GM19324 (cell line): ENCODE measurements around the gene LRMDA.

Experiments
- ATAC-seq: cut with Tn5 transposase; IDR thresholded peaks from one replicate; pipeline ENCODE4 v1.9.1; 2021; ENCODE audit warnings: mild to moderate bottlenecking, moderate library complexity; ENCODE audit not compliant: unreplicated experiment, low FRiP score

Gene LRMDA

GRCh38 chr10:75957314-75958120 lies 526.1 kb downstream of the LRMDA start:
- ATAC-seq = no peak

- ATAC-seq = no peak
These were observed 527.8 kb downstream of the LRMDA start for GRCh38 chr10:75959209-75959608.

- ATAC-seq = no peak
These were observed 528.5 kb downstream of the LRMDA start for GRCh38 chr10:75959912-75960311.

DNA sequence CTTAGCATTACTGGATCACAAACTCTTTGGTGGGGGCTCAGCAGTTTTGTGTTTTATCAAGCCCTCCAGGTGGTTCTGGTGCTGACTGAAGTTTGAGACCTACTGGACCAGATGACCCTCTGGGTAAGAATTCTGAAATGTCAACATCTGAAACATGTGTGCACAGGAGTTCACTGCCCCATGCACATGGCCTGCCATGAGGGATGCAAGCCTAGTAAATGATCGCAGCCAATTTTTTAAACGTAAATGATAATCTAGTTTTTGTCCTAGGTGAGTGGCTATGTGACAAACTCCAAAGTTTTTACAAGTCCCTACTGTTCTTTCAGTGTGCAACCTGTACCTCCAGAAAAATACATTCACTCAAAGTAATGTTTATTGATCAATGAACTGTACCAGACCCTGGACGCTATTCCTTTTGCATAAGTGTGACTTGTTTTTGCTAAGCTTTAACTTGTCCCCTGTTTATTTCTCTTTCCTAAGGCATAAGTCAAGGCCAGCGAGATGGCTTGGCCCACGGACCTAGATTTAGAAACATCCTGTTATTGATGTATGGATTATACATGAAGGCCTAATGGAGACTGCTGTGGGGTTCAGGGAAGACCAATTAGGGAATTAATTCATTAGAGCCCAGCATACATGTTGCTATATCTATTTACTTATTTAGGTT lies 531.1 kb downstream of the LRMDA start:
- no peak for ATAC-seq

GRCh38 chr10:75967491-75967890 lies 536.1 kb downstream of the LRMDA start:
- ATAC-seq = no peak

- no peak for ATAC-seq
These were observed 537.6 kb downstream of the LRMDA start for GRCh38 chr10:75969031-75969430.

- ATAC-seq = no peak
These were observed 540.2 kb downstream of the LRMDA start for GRCh38 chr10:75971402-75972211.

- ATAC-seq = no peak
These were observed 541.3 kb downstream of the LRMDA start for GRCh38 chr10:75972491-75973276.

DNA sequence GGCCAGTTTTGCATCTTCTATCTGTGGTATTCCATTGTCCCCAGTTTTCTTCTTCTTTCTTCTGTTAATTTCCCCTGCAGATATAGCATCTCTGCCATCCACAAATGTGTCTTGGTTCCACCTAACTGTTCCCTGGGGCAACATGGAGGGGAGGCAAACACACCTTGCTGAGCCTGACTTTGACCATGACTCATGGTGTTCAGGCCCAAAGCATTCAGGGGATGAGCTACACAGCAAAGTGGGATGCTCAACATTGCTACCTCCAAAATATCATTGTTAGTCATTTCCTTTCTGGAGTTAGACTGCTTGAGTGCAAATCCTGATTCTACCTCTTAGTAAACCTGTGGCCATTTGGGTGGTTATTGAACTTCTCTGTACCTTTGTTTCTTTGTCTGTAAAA lies 542.7 kb downstream of the LRMDA start:
- ATAC-seq = no peak

DNA sequence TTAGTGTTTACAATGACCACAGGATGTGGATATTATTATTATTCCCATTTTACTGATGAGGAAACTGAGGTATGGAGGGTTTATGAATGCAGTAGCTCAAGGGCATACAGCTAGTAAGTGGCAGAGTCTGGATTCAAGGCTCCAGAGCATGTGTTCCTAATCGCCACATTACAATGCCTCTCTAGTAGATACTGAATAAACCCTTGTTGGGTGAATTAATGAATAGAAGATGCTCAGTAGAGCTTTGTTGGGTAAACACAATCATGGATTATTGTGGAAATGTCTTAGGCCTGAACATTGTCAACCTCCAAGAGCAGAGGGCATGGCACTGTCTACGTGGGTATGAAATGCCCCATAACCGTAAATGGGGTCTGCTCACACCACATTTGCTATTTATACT lies 545.3 kb downstream of the LRMDA start:
- no peak for ATAC-seq

DNA sequence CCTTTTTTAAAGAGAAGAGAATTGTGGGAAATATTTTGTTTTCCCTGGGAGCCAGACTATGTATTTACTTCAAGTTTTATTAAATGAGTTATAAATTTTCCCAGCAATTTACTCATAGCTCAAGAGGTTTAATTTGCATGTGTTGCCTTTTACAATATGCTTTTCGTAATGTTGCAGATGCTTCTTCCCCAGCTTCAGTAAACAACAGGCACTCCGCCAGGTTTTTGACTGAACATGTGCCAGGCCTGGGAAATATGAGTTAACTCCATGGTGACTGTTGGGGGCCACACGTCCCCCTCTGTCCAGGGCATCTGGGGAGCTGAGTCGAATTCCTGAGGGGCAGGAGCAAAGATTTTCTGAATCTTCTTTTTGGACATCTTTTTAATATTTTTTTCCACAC lies 545.7 kb downstream of the LRMDA start:
- ATAC-seq = no peak

DNA sequence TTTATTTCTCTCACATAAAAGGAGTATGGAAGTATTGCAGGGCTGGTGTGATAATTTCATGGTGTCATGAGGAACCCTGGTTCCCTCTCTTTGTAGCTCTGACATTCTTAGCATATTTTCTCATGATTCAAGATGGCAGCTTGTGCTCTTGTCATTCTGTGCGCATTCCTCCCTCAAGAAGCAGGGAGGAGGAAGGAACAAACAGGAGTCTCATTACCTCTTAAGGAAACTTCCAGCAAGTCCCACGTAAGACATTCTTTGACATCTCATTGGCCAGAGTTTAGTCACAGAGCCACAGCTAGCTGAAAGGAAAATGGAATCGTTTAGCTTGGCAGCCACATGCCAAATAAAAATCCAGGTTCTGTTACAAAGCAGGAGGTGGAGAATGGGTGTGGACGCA lies 546.8 kb downstream of the LRMDA start:
- ATAC-seq = no peak

- no peak for ATAC-seq
These were observed 549.1 kb downstream of the LRMDA start for GRCh38 chr10:75980419-75981002.

GRCh38 chr10:75982611-75983369 lies 551.4 kb downstream of the LRMDA start:
- no peak for ATAC-seq

GRCh38 chr10:75984067-75984466 lies 552.6 kb downstream of the LRMDA start:
- ATAC-seq = no peak

- ATAC-seq = no peak
These were observed 556.2 kb downstream of the LRMDA start for GRCh38 chr10:75987616-75988015.

- no peak for ATAC-seq
These were observed 563.1 kb downstream of the LRMDA start for GRCh38 chr10:75994357-75995040.

GRCh38 chr10:75995041-75995430 lies 563.6 kb downstream of the LRMDA start:
- ATAC-seq = no peak

DNA sequence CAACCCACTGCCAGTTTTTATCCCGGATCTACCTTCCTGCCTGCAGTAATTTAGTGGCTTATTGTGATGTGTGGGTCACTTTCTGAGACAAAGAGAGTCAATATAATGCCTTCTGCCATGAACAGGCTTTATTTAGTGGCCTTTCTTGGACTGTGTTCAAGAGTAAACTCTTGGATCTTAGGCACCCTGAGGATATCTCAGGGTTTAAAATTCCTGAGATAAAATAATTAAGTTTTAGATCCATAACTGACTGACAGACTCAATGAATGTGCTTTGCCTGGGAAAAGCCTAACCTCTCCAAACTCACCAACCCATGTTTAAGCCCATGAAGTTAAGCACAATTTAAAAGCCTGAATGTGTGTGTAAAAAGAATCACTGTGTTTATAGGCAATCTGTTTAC lies 564.3 kb downstream of the LRMDA start:
- no peak for ATAC-seq
